NB4 (cell line): ENCODE data around the gene MT1X.
"Not testable (repeated sequence)": the region's sequence is repeated elsewhere in the genome, so short reads cannot be mapped to it uniquely, and the experiment has no call there.

Experiments
- DNase-seq: peaks from one replicate; pipeline ENCODE4 v3.0.0; 2010; ENCODE audit warnings: low read depth
- H3K4me3 ChIP-seq: one replicate; pipeline ENCODE4 v1.5.1; 2011; ENCODE audit warnings: mild to moderate bottlenecking, low read depth, low read length, moderate library complexity
- CTCF ChIP-seq: IDR thresholded peaks from one replicate; pipeline ENCODE4 v1.5.1; 2012; ENCODE audit warnings: low read depth, low read length
- MAX ChIP-seq: IDR thresholded peaks from 2 replicates; pipeline ENCODE4 v1.6.1; 2011; ENCODE audit warnings: low read depth, low read length
- MYC ChIP-seq: IDR thresholded peaks from 2 replicates; pipeline ENCODE4 v1.6.1; 2011; ENCODE audit warnings: low read depth, low read length
- POLR2A ChIP-seq: IDR thresholded peaks from 2 replicates; pipeline ENCODE4 v1.6.1; 2011; ENCODE audit warnings: mild to moderate bottlenecking; ENCODE audit not compliant: insufficient read length; ENCODE audit errors: extremely low read depth

Gene MT1X

GRCh38 chr16:56658327-56658875 lies 23.9 kb upstream of the MT1X start:
- TF ChIP-seq MAX (no peak), POLR2A (no peak), MYC (no peak), CTCF (no peak)
- H3K4me3 ChIP-seq: peak overlapping the region; percentile 86
- no peak for DNase-seq

- H3K4me3 ChIP-seq: no peak overlapping the region
- DNase-seq: no peak
- no peak for TF ChIP-seq CTCF
- TF ChIP-seq MYC: no peak
- no peak for TF ChIP-seq POLR2A
- no peak for TF ChIP-seq MAX
Measured at GRCh38 chr16:56662357-56663354, 19.6 kb upstream of the MT1X start.

GRCh38 chr16:56664506-56664905 lies 17.8 kb upstream of the MT1X start:
- DNase-seq: no peak
- H3K4me3 ChIP-seq: no peak overlapping the region
- TF ChIP-seq MAX (no peak), MYC (no peak), CTCF (no peak), POLR2A (no peak)

DNA sequence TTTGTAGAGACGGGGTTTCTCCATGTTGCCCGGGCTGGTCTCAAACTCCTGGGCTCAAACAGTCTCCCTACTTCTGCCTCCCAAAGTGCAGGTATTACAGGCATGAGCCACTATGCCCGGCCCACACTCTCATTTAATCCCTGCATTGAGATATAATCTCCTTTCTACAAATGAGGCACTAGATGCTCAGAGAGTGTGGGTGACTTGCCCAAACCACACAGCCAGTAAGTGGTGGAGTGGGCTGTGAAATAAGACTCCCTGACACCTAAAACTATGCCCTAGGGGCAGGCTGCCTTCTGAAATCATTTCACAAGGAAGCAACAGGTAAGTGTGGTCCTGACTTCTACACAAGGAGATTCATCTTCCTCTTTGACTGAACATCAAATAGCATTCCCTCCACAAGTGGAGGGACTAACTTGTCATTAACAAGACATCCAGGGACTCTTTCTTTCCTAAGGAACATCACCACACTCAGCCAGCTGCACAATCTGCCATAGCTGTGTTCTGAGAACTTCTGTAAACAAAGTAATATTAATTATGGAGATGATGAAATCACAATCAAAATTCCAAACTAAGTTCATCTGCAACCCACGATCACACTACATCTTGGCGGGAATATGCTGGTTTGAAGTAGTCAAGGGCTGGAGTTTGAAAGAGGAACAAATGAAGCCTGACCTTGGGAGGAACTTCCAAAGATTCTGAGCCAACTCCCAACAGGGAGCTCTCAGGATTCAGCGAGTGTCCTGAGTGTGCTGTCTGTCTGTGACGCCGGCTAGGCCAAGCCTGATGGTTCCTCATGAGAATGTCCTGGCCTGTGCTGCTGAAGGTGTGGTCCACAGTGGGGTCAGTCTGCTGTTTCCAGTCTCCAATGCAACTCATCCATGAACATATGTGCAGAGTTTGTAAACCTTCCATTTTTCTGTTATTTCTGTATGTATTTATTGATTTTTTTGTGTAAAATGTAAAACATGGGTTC lies 16.7 kb upstream of the MT1X start:
- H3K4me3 ChIP-seq, DNase-seq: not testable (repeated sequence)

DNA sequence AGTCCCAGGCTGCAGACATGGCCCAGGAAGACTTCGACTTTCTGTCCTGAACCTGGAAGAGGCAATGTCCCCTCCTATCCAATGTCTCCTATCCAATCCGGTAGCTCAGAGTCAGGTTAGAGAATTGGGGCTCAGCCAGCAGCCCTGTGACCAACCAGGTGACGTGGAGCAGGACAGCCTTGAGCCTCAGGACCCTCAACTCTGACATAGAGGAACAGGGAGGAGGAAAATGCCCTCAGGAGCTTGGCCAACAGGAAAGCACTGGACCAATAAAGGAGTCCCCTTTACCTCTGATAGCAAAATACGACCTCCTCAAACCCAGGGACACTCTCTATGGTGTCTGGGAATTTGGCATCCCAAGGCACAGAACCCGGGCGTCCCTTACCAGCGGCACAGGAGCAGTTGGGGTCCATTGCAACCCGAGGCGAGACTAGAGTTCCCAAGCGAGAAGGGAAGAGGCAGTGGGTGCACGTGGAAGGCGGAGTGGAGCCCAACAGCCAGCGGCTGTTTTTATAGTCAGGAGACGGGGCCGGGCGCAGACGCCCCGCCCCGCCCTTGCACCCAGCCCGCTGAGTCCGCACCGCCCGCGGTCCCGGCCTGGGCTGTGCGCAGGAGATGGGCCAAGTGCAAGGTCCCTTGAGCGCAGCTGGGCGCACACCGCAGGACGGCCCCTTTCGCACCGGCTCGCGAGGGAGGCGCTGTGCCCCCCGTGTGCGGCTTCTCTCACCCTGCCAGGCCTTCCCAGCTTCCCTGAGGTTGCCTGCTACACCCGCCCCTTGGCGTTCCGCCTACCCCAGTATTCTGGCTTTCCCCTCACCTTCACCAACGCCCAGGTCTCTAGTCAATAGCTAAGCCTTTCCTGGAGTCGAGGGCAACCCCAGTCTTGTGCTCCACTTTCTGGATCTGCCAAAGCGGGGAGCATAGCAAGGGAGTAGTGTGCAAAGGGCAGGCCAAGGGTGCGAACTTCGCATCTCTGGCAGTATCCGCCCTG lies 14.4 kb upstream of the MT1X start, which contains the start of gene MT1G:
TSS of gene MT1G (minus strand) at position 485 of the 991 bp plus-strand sequence. CDS start at position 413, 72 bp downstream.
- TF ChIP-seq POLR2A (no peak), CTCF (no peak), MYC (no peak), MAX (no peak)
- H3K4me3 ChIP-seq: peak within 1 kb of the TSS; percentile 62
- DNase-seq: peak; percentile 79
